HL-60 (cell line): ENCODE results near the gene ANAPC15.

Experiments
- POLR2AphosphoS5 ChIP-seq: IDR thresholded peaks from 2 replicates; pipeline ENCODE4 v1.6.1; 2012; ENCODE audit warnings: low read depth
- TF ChIP-seq, protein P1 (sequence below): IDR thresholded peaks from one replicate; pipeline ENCODE4 v1.5.1; 2011; ENCODE audit warnings: low read length, control low read depth, inconsistent platforms; ENCODE audit not compliant: insufficient read depth

DNA sequence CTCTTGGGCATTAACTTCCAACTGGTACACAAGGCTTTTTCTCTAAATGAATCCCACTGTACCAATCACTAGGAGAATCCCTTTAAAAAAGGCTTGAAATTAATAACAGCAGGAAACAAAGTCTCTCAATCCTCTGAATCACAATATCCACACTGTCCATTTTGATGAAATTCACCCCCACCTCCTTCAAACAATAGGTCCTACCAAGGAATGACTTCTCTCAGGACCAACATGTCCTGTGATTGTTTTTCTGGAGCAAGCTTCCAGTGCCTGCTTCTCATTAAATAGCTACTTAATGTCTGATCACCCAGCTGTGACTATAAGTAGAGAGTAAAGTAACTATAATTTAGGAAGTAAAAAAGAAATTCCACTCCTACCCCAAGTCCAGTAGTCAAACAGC, 45.2 kb downstream of the ANAPC15 start:
- TF ChIP-seq, protein P1, sequence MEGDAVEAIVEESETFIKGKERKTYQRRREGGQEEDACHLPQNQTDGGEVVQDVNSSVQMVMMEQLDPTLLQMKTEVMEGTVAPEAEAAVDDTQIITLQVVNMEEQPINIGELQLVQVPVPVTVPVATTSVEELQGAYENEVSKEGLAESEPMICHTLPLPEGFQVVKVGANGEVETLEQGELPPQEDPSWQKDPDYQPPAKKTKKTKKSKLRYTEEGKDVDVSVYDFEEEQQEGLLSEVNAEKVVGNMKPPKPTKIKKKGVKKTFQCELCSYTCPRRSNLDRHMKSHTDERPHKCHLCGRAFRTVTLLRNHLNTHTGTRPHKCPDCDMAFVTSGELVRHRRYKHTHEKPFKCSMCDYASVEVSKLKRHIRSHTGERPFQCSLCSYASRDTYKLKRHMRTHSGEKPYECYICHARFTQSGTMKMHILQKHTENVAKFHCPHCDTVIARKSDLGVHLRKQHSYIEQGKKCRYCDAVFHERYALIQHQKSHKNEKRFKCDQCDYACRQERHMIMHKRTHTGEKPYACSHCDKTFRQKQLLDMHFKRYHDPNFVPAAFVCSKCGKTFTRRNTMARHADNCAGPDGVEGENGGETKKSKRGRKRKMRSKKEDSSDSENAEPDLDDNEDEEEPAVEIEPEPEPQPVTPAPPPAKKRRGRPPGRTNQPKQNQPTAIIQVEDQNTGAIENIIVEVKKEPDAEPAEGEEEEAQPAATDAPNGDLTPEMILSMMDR: no peak
- no peak for TF ChIP-seq POLR2AphosphoS5
